HCT116 (cell line): ENCODE results near the gene TBATA.

Source experiments
- CTCF ChIP-seq, 3 experiments: fragments of 200-600 bp in 1 of 3; sonication (generic) in 1 of 3; IDR thresholded peaks in 2 of 3; conservative IDR thresholded peaks in 1 of 3; 2 replicates each; pipeline ENCODE4 v1.5.1; 2012 to 2017; ENCODE audit warnings: low read depth in 2 of 3, low read length in 2 of 3, antibody characterized with exemption in 1 of 3, borderline replicate concordance in 1 of 3, control low read depth in 1 of 3, mild to moderate bottlenecking in 1 of 3, mixed read lengths in 1 of 3, mixed run types in 1 of 3, moderate library complexity in 1 of 3; ENCODE audit not compliant: insufficient read depth in 1 of 3
- EGR1 ChIP-seq: IDR thresholded peaks from 2 replicates; pipeline ENCODE4 v1.6.1; 2012; ENCODE audit warnings: low read depth
- ELF1 ChIP-seq: IDR thresholded peaks from 2 replicates; pipeline ENCODE4 v1.6.1; 2012; ENCODE audit warnings: low read depth, borderline replicate concordance
- EZH2 ChIP-seq: fragments of 200-600 bp; sonication (generic); IDR thresholded peaks from 2 replicates; pipeline ENCODE4 v1.6.1; 2017; ENCODE audit warnings: antibody characterized with exemption, mixed run types
- FOSL1 ChIP-seq: IDR thresholded peaks from 2 replicates; pipeline ENCODE4 v1.6.1; 2012; ENCODE audit warnings: low read depth
- POLR2A ChIP-seq: IDR thresholded peaks from 2 replicates; pipeline ENCODE4 v1.7.0; 2011; ENCODE audit warnings: borderline replicate concordance; ENCODE audit not compliant: insufficient read depth, insufficient read length; ENCODE audit errors: extremely low read depth
- POLR2AphosphoS5 ChIP-seq: IDR thresholded peaks from 2 replicates; pipeline ENCODE4 v1.6.1; 2011; ENCODE audit warnings: mild to moderate bottlenecking, low read depth, low read length, moderate library complexity
- RAD21 ChIP-seq: IDR thresholded peaks from 2 replicates; pipeline ENCODE4 v1.6.1; 2012; ENCODE audit warnings: low read depth, mild to moderate bottlenecking
- SP1 ChIP-seq: IDR thresholded peaks from 2 replicates; pipeline ENCODE4 v1.6.1; 2012; ENCODE audit warnings: low read depth
- ZNF274 ChIP-seq: fragments of 200-500 bp; sonication (Bioruptor generic); IDR thresholded peaks from 2 replicates; pipeline ENCODE4 v1.6.1; 2014; ENCODE audit warnings: mild to moderate bottlenecking, low read depth, low read length, inconsistent platforms
- TF ChIP-seq, protein P1 (sequence below): IDR thresholded peaks from 2 replicates; pipeline ENCODE4 v1.6.1; 2012
- TF ChIP-seq, protein P2 (sequence below): IDR thresholded peaks from 2 replicates; pipeline ENCODE4 v1.6.1; 2012; ENCODE audit warnings: low read depth
- TF ChIP-seq, protein P3 (sequence below): IDR thresholded peaks from 2 replicates; pipeline ENCODE4 v1.6.1; 2012

- no peak for TF ChIP-seq CTCF (IDR thresholded peaks at IDR 0.05 in 2 of 3, conservative IDR thresholded peaks at IDR 0.05 in 1 of 3; ENCODE audit: borderline replicate concordance in 1 of 3, insufficient read depth in 1 of 3, low read depth in 2 of 3, low read length in 2 of 3)
- TF ChIP-seq EGR1, result no peak
- TF ChIP-seq, protein P1, sequence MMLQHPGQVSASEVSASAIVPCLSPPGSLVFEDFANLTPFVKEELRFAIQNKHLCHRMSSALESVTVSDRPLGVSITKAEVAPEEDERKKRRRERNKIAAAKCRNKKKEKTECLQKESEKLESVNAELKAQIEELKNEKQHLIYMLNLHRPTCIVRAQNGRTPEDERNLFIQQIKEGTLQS, result no peak
- no peak for TF ChIP-seq SP1
- TF ChIP-seq, protein P2, sequence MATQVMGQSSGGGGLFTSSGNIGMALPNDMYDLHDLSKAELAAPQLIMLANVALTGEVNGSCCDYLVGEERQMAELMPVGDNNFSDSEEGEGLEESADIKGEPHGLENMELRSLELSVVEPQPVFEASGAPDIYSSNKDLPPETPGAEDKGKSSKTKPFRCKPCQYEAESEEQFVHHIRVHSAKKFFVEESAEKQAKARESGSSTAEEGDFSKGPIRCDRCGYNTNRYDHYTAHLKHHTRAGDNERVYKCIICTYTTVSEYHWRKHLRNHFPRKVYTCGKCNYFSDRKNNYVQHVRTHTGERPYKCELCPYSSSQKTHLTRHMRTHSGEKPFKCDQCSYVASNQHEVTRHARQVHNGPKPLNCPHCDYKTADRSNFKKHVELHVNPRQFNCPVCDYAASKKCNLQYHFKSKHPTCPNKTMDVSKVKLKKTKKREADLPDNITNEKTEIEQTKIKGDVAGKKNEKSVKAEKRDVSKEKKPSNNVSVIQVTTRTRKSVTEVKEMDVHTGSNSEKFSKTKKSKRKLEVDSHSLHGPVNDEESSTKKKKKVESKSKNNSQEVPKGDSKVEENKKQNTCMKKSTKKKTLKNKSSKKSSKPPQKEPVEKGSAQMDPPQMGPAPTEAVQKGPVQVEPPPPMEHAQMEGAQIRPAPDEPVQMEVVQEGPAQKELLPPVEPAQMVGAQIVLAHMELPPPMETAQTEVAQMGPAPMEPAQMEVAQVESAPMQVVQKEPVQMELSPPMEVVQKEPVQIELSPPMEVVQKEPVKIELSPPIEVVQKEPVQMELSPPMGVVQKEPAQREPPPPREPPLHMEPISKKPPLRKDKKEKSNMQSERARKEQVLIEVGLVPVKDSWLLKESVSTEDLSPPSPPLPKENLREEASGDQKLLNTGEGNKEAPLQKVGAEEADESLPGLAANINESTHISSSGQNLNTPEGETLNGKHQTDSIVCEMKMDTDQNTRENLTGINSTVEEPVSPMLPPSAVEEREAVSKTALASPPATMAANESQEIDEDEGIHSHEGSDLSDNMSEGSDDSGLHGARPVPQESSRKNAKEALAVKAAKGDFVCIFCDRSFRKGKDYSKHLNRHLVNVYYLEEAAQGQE, result no peak
- TF ChIP-seq POLR2A, result no peak
- no peak for TF ChIP-seq RAD21
- no peak for TF ChIP-seq EZH2
- no peak for TF ChIP-seq ELF1
- no peak for TF ChIP-seq ZNF274
- TF ChIP-seq, protein P3, sequence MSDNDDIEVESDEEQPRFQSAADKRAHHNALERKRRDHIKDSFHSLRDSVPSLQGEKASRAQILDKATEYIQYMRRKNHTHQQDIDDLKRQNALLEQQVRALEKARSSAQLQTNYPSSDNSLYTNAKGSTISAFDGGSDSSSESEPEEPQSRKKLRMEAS, result no peak
- no peak for TF ChIP-seq FOSL1
- TF ChIP-seq POLR2AphosphoS5, result no peak
These were observed 21.6 kb downstream of the TBATA start for GRCh38 chr10:70763567-70763966.
